Keratinocyte (primary cell): Measurements from ENCODE around the gene ARHGAP24.
"Not testable (repeated sequence)": the region's sequence is repeated elsewhere in the genome, so short reads cannot be mapped to it uniquely, and the experiment has no call there.

Experiments used
- CTCF ChIP-seq, 3 experiments: IDR thresholded peaks in 1 of 3; conservative IDR thresholded peaks in 1 of 3; optimal IDR thresholded peaks in 1 of 3; 2 replicates in 2 of 3; 3 replicates in 1 of 3; pipeline versions ENCODE3 to v1.5.1; 2011; ENCODE audit warnings: low read length in 3 of 3, mild to moderate bottlenecking in 3 of 3, moderate library complexity in 2 of 3, control low read depth in 1 of 3, inconsistent platforms in 1 of 3; ENCODE audit not compliant: insufficient read depth in 2 of 3; ENCODE audit errors: extremely low read depth in 1 of 3
- EZH2 ChIP-seq: IDR thresholded peaks from one replicate; pipeline ENCODE4 v1.6.1; 2012; ENCODE audit warnings: inconsistent platforms, mild to moderate bottlenecking, low read length, moderate library complexity

GRCh38 chr4:85839981-85840451 is 365.1 kb downstream of the ARHGAP24 start:
- not testable (repeated sequence) for TF ChIP-seq CTCF (optimal IDR thresholded peaks at IDR 0.05 in 1 of 3, IDR thresholded peaks at IDR 0.05 in 1 of 3, conservative IDR thresholded peaks at IDR 0.05 in 1 of 3; ENCODE audit: extremely low read depth in 1 of 3, insufficient read depth in 2 of 3, low read length in 3 of 3); EZH2
